Peyer's patch (tissue), 4 donors: ENCODE measurements around the gene TMEM267. TPM values are rescaled to one million over a fixed set of nuclear protein-coding genes. Genes with fewer than 3 reads are reported as not detected.
"Not testable (repeated sequence)": the region's sequence is repeated elsewhere in the genome, so short reads cannot be mapped to it uniquely, and the experiment has no call there.

ENCODE experiments used
- DNase-seq, 3 donors: peaks; one replicate each; pipeline ENCODE4 v3.0.0-alpha.2; 2017 to 2019
- H3K27ac ChIP-seq, 4 donors: fragments of 200-600 bp; sonication (generic); one replicate each; pipeline ENCODE4 v1.5.1; 2016 to 2019
- H3K27me3 ChIP-seq, 2 donors: fragments of 200-600 bp; sonication (generic); one replicate each; pipeline ENCODE4 v1.5.1; 2019
- H3K36me3 ChIP-seq, 3 donors: fragments of 200-600 bp; sonication (generic); one replicate each; pipeline ENCODE4 v1.5.1; 2016 to 2019
- H3K4me1 ChIP-seq, 4 donors: fragments of 200-600 bp; sonication (generic); one replicate each; pipeline ENCODE4 v1.5.1; 2016 to 2019
- H3K4me3 ChIP-seq, 4 donors: fragments of 200-600 bp; sonication (generic); 1 replicate in 3 of 4; 2 replicates in 1 of 4; pipeline ENCODE4 v1.5.1; 2016 to 2019; ENCODE audit warnings: mild to moderate bottlenecking in 1 of 4
- H3K9me3 ChIP-seq, 4 donors: fragments of 200-600 bp; sonication (generic); one replicate each; pipeline ENCODE4 v1.5.1; 2016 to 2019; ENCODE audit warnings: mild to moderate bottlenecking in 1 of 4
- POLR2A ChIP-seq, 2 donors: fragments of 450-650 bp; IDR thresholded peaks; one replicate each; pipeline ENCODE4 v1.5.1; 2017; ENCODE audit warnings: antibody characterized with exemption in 2 of 2, mild to moderate bottlenecking in 2 of 2, moderate library complexity in 2 of 2
- total RNA-seq, 4 donors: library from RNA; depleted of rRNA; stranded (reverse); fragments of >200 nt; gene quantifications; one replicate each; pipeline ENCODE4 v1.1.0, GENCODE V29; 2016
- TF ChIP-seq, protein P1 (sequence below), 6 experiments: fragments of 450-650 bp in 4 of 6; fragments of 200-600 bp in 2 of 6; sonication (generic) in 1 of 6; IDR thresholded peaks; one replicate each; pipeline ENCODE4 v1.5.1; 2017 to 2019; ENCODE audit warnings: antibody characterized with exemption in 6 of 6, mild to moderate bottlenecking in 3 of 6, moderate library complexity in 1 of 6

TMEM267 gene
- total RNA-seq, 4 donors from 2014 or later = 3.3 to 5.8 (median 4.7) TPM

GRCh38 chr5:43514816-43515677 lies 31.4 kb upstream of the TMEM267 start, which contains the start of gene C5orf34:
Gene C5orf34 (minus strand): TSS chr5:43515148. CDS start chr5:43509339, 5,809 bp downstream.
- DNase-seq = peak; percentile 94 to 98 (median 97)
- Histone ChIP-seq H3K9me3 (no peaks in the 10 kb centered on the region), H3K27me3 (no peaks in the 10 kb centered on the region), H3K27ac (peak within 1 kb of the TSS; percentile 76 to 78 (median 77)), H3K4me3 (peak within 1 kb of the TSS; percentile 50 to 77 (median 58)), H3K4me1 (peaks cover 0 to 11% (median 0%) of the 10 kb centered on the region in 4 donors), H3K36me3 (no peaks in the 10 kb centered on the region)
- TF ChIP-seq, protein P1, sequence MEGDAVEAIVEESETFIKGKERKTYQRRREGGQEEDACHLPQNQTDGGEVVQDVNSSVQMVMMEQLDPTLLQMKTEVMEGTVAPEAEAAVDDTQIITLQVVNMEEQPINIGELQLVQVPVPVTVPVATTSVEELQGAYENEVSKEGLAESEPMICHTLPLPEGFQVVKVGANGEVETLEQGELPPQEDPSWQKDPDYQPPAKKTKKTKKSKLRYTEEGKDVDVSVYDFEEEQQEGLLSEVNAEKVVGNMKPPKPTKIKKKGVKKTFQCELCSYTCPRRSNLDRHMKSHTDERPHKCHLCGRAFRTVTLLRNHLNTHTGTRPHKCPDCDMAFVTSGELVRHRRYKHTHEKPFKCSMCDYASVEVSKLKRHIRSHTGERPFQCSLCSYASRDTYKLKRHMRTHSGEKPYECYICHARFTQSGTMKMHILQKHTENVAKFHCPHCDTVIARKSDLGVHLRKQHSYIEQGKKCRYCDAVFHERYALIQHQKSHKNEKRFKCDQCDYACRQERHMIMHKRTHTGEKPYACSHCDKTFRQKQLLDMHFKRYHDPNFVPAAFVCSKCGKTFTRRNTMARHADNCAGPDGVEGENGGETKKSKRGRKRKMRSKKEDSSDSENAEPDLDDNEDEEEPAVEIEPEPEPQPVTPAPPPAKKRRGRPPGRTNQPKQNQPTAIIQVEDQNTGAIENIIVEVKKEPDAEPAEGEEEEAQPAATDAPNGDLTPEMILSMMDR (IDR thresholded peaks at IDR 0.05) = peak in 1 of 6 experiments; percentile 13
- peak in 1 of 2 donors; percentile 71 for TF ChIP-seq POLR2A (IDR thresholded peaks at IDR 0.05)

DNA sequence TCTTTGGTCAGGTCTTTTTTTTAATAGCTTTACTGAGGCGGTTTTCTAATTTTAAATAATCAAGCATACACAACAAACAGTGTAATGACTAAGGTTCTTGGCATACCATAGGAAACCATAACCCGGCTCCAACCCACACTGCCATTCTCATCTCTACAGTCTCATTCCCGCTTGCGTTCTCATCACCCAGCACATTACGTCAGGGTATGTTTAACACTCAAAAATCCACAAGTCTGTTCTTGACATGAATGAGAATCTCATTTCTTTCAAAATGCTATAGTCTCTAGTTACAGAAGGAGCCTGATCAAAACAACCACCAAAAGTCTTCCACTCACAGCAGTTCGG lies 30.8 kb upstream of the TMEM267 start:
- peaks cover 0 to 11% (median 0%) of the 10 kb centered on the region in 4 donors for H3K4me1 ChIP-seq
- H3K9me3 ChIP-seq = no peaks in the 10 kb centered on the region
- no peaks in the 10 kb centered on the region for H3K36me3 ChIP-seq
- H3K27me3 ChIP-seq = no peaks in the 10 kb centered on the region
- peak overlapping the region; percentile 50 to 77 (median 58) for H3K4me3 ChIP-seq
- no peak for DNase-seq
- TF ChIP-seq, protein P1 (IDR thresholded peaks at IDR 0.05) = no peak
- no peak for TF ChIP-seq POLR2A (IDR thresholded peaks at IDR 0.05)
- H3K27ac ChIP-seq = peak overlapping the region; percentile 76 to 78 (median 77)

DNA sequence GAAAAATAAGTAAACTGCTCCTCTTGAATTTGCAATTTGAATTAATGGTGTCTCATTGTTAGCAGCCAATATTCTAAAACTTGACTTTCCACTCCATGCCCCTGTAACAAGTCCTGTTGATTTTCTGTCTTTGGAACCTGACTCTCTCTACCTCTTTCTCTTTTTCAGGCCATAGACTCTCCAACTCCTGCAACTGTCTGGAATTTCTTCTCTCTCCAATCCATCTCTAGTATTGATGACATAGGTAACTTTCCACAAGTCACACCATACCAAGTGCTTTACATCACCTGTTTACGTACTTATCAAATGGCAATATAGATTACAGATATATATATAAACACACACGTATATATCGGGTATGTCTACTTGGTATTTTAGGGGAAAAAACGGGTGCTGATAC lies 30.4 kb upstream of the TMEM267 start:
- Histone ChIP-seq H3K4me1 (peaks cover 0 to 11% (median 0%) of the 10 kb centered on the region in 4 donors), H3K9me3 (no peaks in the 10 kb centered on the region), H3K27me3 (no peaks in the 10 kb centered on the region), H3K36me3 (no peaks in the 10 kb centered on the region), H3K4me3 (peak overlapping the region in 3 of 4 donors; percentile 53 to 77 (median 63)), H3K27ac (peak overlapping the region in 1 of 4 donors; percentile 78)
- DNase-seq = no peak
- TF ChIP-seq, protein P1 (IDR thresholded peaks at IDR 0.05) = no peak

- not testable (repeated sequence) for H3K27me3 ChIP-seq, DNase-seq, H3K4me3 ChIP-seq, H3K27ac ChIP-seq, H3K36me3 ChIP-seq, H3K9me3 ChIP-seq
- H3K4me1 ChIP-seq = peaks cover 0 to 11% (median 0%) of the 10 kb centered on the region in 4 donors
These were observed 27.4 kb upstream of the TMEM267 start for GRCh38 chr5:43511062-43511461.

- no peaks in the 10 kb centered on the region for H3K27me3 ChIP-seq
- H3K4me3 ChIP-seq = no peak overlapping the region
- H3K4me1 ChIP-seq = no peaks in the 10 kb centered on the region
- H3K9me3 ChIP-seq = no peaks in the 10 kb centered on the region
- H3K36me3 ChIP-seq = no peaks in the 10 kb centered on the region
- no peak overlapping the region for H3K27ac ChIP-seq
- TF ChIP-seq, protein P1 (IDR thresholded peaks at IDR 0.05) = no peak
- TF ChIP-seq POLR2A (IDR thresholded peaks at IDR 0.05) = no peak
- no peak for DNase-seq
These were observed 14.9 kb upstream of the TMEM267 start for GRCh38 chr5:43498581-43498980.
